ENCODE results near the gene FYCO1. TPM values are rescaled to one million over a fixed set of nuclear protein-coding genes. Genes with fewer than 3 reads are reported as not detected.

The FYCO1 gene
- total and polyA plus RNA-seq, 7 donors: 8.4 to 115 (median 72.1) TPM

- H3K27ac ChIP-seq: peak overlapping the region in 2 of 4 donors; percentile 36 to 38
- peaks cover 0 to 38% (median 14%) of the 10 kb centered on the region in 4 donors for H3K4me1 ChIP-seq
- no peaks in the 10 kb centered on the region for H3K9me3 ChIP-seq
- intact Hi-C loops (cut with DNase I): no loop called here
- TF ChIP-seq CTCF (IDR thresholded peaks at IDR 0.05) (no peak), EP300 (IDR thresholded peaks at IDR 0.05) (no peak), POLR2AphosphoS5 (IDR thresholded peaks at IDR 0.05) (no peak), POLR2A (IDR thresholded peaks at IDR 0.05) (no peak)
- no peak overlapping the region for H3K4me3 ChIP-seq
- peak; percentile 51 for DNase-seq
- no peaks in the 10 kb centered on the region for H3K27me3 ChIP-seq
- 67 to 79% methylated on average over 7 of the region's 7 CpGs for WGBS, 2 donors
- H3K36me3 ChIP-seq: peaks cover 11 to 31% (median 21%) of the 10 kb centered on the region in 4 donors
Measured at GRCh38 chr3:45940004-45940780, 55.4 kb downstream of the FYCO1 start.

- no peak for DNase-seq
- Histone ChIP-seq H3K27me3 (no peaks in the 10 kb centered on the region), H3K4me3 (no peak overlapping the region), H3K9me3 (no peaks in the 10 kb centered on the region), H3K27ac (peak overlapping the region in 2 of 4 donors; percentile 36 to 38), H3K4me1 (peaks cover 0 to 34% (median 14%) of the 10 kb centered on the region in 4 donors), H3K36me3 (peaks cover 15 to 39% (median 28%) of the 10 kb centered on the region in 4 donors)
- intact Hi-C loops (cut with DNase I): loop anchor here (1.0 to 10.0 kb wide), 4 partner anchors 139 to 505 kb away; partner anchors contain the start of gene CCR5
- WGBS, 2 donors: 62 to 63% methylated on average over 5 of the region's 5 CpGs
- TF ChIP-seq CTCF (IDR thresholded peaks at IDR 0.05): no peak
- TF ChIP-seq POLR2A (IDR thresholded peaks at IDR 0.05): no peak
- no peak for TF ChIP-seq POLR2AphosphoS5 (IDR thresholded peaks at IDR 0.05)
- TF ChIP-seq EP300 (IDR thresholded peaks at IDR 0.05): no peak
Measured at GRCh38 chr3:45939341-45939771, 56.3 kb downstream of the FYCO1 start.

- TF ChIP-seq POLR2AphosphoS5 (IDR thresholded peaks at IDR 0.05): peak in 2 of 4 donors; percentile 21 to 24
- TF ChIP-seq EP300 (IDR thresholded peaks at IDR 0.05): no peak
- TF ChIP-seq CTCF (IDR thresholded peaks at IDR 0.05): peak; percentile 88 to 91 (median 90)
- H3K4me3 ChIP-seq: no peak overlapping the region
- H3K27me3 ChIP-seq: no peaks in the 10 kb centered on the region
- no peaks in the 10 kb centered on the region for H3K9me3 ChIP-seq
- DNase-seq: peak; percentile 91
- peaks cover 0 to 34% (median 14%) of the 10 kb centered on the region in 4 donors for H3K4me1 ChIP-seq
- intact Hi-C loops (cut with DNase I): loop anchor here (1.0 to 10.0 kb wide), 4 partner anchors 139 to 506 kb away; partner anchors contain the start of gene CCR5
- WGBS, 2 donors: 27% methylated on average over 4 of the region's 4 CpGs
- H3K36me3 ChIP-seq: peaks cover 15 to 44% (median 28%) of the 10 kb centered on the region in 4 donors
- H3K27ac ChIP-seq: peak overlapping the region in 2 of 4 donors; percentile 36 to 38
Measured at GRCh38 chr3:45938864-45939263, 56.8 kb downstream of the FYCO1 start.

- intact Hi-C loops (cut with DNase I): loop anchor here (5.0 to 10.0 kb wide), 3 partner anchors 176 to 507 kb away; partner anchors contain the start of gene CCR5
- Histone ChIP-seq H3K4me1 (peaks cover 0 to 27% (median 14%) of the 10 kb centered on the region in 4 donors), H3K9me3 (no peaks in the 10 kb centered on the region), H3K36me3 (peaks cover 15 to 52% (median 30%) of the 10 kb centered on the region in 4 donors), H3K4me3 (no peak overlapping the region), H3K27ac (no peak overlapping the region), H3K27me3 (no peaks in the 10 kb centered on the region)
- WGBS, 2 donors: 97% methylated on average over 4 of the region's 4 CpGs
- TF ChIP-seq POLR2A (IDR thresholded peaks at IDR 0.05) (no peak), CTCF (IDR thresholded peaks at IDR 0.05) (no peak), POLR2AphosphoS5 (IDR thresholded peaks at IDR 0.05) (no peak), EP300 (IDR thresholded peaks at IDR 0.05) (no peak)
- DNase-seq: no peak
Measured at GRCh38 chr3:45938043-45938435, 57.6 kb downstream of the FYCO1 start.
